ENCODE data around the gene SLC4A1AP.

DNA sequence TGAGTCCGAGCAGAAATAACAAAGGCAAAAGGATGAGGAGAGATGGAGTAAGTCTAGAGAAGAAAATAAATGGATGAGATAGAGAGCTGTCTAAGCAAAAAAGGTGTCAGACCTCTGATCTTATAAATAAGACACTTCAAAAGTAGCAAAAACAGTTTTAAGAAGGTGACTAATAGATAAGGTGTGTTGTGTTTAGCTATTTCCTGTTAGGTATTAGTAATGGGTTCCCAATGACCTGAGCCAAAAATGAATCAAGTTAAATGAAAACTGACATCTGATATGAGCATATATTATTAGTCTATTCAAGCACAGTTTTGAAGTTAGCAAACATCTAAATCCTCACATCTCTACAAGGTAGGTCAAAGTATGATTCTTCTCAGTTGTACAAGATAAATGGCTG is 10.9 kb upstream of the SLC4A1AP start:
- TF ChIP-seq, protein P1, sequence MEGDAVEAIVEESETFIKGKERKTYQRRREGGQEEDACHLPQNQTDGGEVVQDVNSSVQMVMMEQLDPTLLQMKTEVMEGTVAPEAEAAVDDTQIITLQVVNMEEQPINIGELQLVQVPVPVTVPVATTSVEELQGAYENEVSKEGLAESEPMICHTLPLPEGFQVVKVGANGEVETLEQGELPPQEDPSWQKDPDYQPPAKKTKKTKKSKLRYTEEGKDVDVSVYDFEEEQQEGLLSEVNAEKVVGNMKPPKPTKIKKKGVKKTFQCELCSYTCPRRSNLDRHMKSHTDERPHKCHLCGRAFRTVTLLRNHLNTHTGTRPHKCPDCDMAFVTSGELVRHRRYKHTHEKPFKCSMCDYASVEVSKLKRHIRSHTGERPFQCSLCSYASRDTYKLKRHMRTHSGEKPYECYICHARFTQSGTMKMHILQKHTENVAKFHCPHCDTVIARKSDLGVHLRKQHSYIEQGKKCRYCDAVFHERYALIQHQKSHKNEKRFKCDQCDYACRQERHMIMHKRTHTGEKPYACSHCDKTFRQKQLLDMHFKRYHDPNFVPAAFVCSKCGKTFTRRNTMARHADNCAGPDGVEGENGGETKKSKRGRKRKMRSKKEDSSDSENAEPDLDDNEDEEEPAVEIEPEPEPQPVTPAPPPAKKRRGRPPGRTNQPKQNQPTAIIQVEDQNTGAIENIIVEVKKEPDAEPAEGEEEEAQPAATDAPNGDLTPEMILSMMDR (IDR thresholded peaks at IDR 0.05) = no peak
- TF ChIP-seq POLR2A (IDR thresholded peaks at IDR 0.05) = no peak

Data from lower leg skin (tissue), 3 donors.